Cardiac muscle cell (in vitro differentiated cells and primary cell): ENCODE measurements around the gene KRTAP10-8. TPM values are rescaled to one million over a fixed set of nuclear protein-coding genes. Genes with fewer than 3 reads are reported as not detected.
A peak's percentile ranks its signal among the peaks of the same experiment; 100 is the strongest.
"Not testable (repeated sequence)": the region's sequence is repeated elsewhere in the genome, so short reads cannot be mapped to it uniquely, and the experiment has no call there.

Source experiments
- DNase-seq, 2 donors: peaks; one replicate each; pipeline versions ENCODE4 v3.0.0 to v3.0.0-alpha.2; 2010 to 2017; ENCODE audit warnings: low read depth in 1 of 2, low spot score in 1 of 2
- H3K27ac ChIP-seq: fragments of 200-600 bp; sonication (generic); 2 replicates; pipeline ENCODE4 v1.5.1; 2016
- H3K27me3 ChIP-seq: fragments of 200-600 bp; sonication (generic); 2 replicates; pipeline ENCODE4 v1.6.0; 2016; ENCODE audit warnings: control low read depth
- H3K36me3 ChIP-seq: fragments of 200-600 bp; sonication (generic); 2 replicates; pipeline ENCODE4 v1.5.1; 2016; ENCODE audit warnings: control low read depth
- H3K4me1 ChIP-seq: fragments of 200-600 bp; sonication (generic); 2 replicates; pipeline ENCODE4 v1.8.1; 2017; ENCODE audit warnings: low read depth, mild to moderate bottlenecking, mixed run types
- H3K4me3 ChIP-seq: fragments of 200-600 bp; sonication (generic); 2 replicates; pipeline ENCODE4 v1.5.1; 2016; ENCODE audit warnings: mild to moderate bottlenecking
- H3K9me3 ChIP-seq: fragments of 200-600 bp; sonication (generic); 2 replicates; pipeline ENCODE4 v1.5.1; 2017; ENCODE audit warnings: low read depth, mild to moderate bottlenecking, control low read depth
- CTCF ChIP-seq: IDR thresholded peaks from 2 replicates; pipeline ENCODE4 v1.5.1; 2012; ENCODE audit warnings: low read depth, mild to moderate bottlenecking, low read length
- polyA plus RNA-seq: library from polyadenylated mRNA; unstranded; fragments of >200 nt; fragmentation: Nextera tagmentation; extraction: Ambion mirVana; gene quantifications from 2 replicates; pipeline ENCODE4 v1.2.1, GENCODE V29; 2016
- total RNA-seq: library from RNA; depleted of rRNA; stranded (reverse); fragments of >200 nt; gene quantifications from 2 replicates; pipeline ENCODE4 v1.2.3, GENCODE V29; 2016

Gene KRTAP10-8
- total and polyA plus RNA-seq, 2 experiments from 2014 or later = not detected

GRCh38 chr21:44628707-44629391 is 17.0 kb downstream of the KRTAP10-8 start:
- Histone ChIP-seq H3K4me3 (no peak overlapping the region), H3K36me3 (no peaks in the 10 kb centered on the region), H3K27ac (no peak overlapping the region), H3K27me3 (no peaks in the 10 kb centered on the region), H3K4me1 (no peaks in the 10 kb centered on the region), H3K9me3 (no peaks in the 10 kb centered on the region)
- no peak for TF ChIP-seq CTCF
- peak in 1 of 2 donors; percentile 27 for DNase-seq

- Histone ChIP-seq H3K27me3 (no peaks in the 10 kb centered on the region), H3K4me1 (no peaks in the 10 kb centered on the region), H3K27ac (no peak overlapping the region), H3K4me3 (no peak overlapping the region), H3K36me3 (no peaks in the 10 kb centered on the region), H3K9me3 (no peaks in the 10 kb centered on the region)
- DNase-seq = no peak
- TF ChIP-seq CTCF = no peak
Observed at GRCh38 chr21:44630440-44630839, 18.6 kb downstream of the KRTAP10-8 start.

GRCh38 chr21:44632067-44632466 is 20.2 kb downstream of the KRTAP10-8 start:
- no peak for TF ChIP-seq CTCF
- no peaks in the 10 kb centered on the region for H3K36me3 ChIP-seq
- H3K4me3 ChIP-seq = no peak overlapping the region
- DNase-seq = no peak
- H3K27me3 ChIP-seq = no peaks in the 10 kb centered on the region
- H3K27ac ChIP-seq = no peak overlapping the region
- no peaks in the 10 kb centered on the region for H3K9me3 ChIP-seq
- H3K4me1 ChIP-seq = no peaks in the 10 kb centered on the region

- H3K9me3 ChIP-seq = no peaks in the 10 kb centered on the region
- no peak overlapping the region for H3K27ac ChIP-seq
- no peak for DNase-seq
- H3K36me3 ChIP-seq = no peaks in the 10 kb centered on the region
- H3K4me1 ChIP-seq = no peaks in the 10 kb centered on the region
- no peak for TF ChIP-seq CTCF
- no peaks in the 10 kb centered on the region for H3K27me3 ChIP-seq
- H3K4me3 ChIP-seq = no peak overlapping the region
Observed at GRCh38 chr21:44636209-44637017, 24.5 kb downstream of the KRTAP10-8 start.

- TF ChIP-seq CTCF = no peak
- no peak within 1 kb of the TSS for H3K27ac ChIP-seq
- no peaks in the 10 kb centered on the region for H3K9me3 ChIP-seq
- no peaks in the 10 kb centered on the region for H3K27me3 ChIP-seq
- DNase-seq = no peak
- no peak within 1 kb of the TSS for H3K4me3 ChIP-seq
- no peaks in the 10 kb centered on the region for H3K4me1 ChIP-seq
- no peaks in the 10 kb centered on the region for H3K36me3 ChIP-seq
Observed at GRCh38 chr21:44637018-44637850, 25.4 kb downstream of the KRTAP10-8 start, which contains the start of gene KRTAP10-10. Gene KRTAP10-10 (plus strand): TSS chr21:44637356. CDS start chr21:44637418, 62 bp downstream.

GRCh38 chr21:44637851-44638348 is 26.0 kb downstream of the KRTAP10-8 start:
- H3K9me3 ChIP-seq, H3K27ac ChIP-seq, H3K4me3 ChIP-seq, H3K27me3 ChIP-seq, H3K4me1 ChIP-seq, H3K36me3 ChIP-seq, DNase-seq: not testable (repeated sequence)

GRCh38 chr21:44638506-44639330 is 26.8 kb downstream of the KRTAP10-8 start:
- H3K4me1 ChIP-seq, H3K27me3 ChIP-seq, H3K36me3 ChIP-seq, DNase-seq, H3K27ac ChIP-seq, H3K9me3 ChIP-seq, H3K4me3 ChIP-seq: not testable (repeated sequence)
